Activated T-helper 1 cell treated with Interleukin-2 at 50 U/mL for 16 hours (primary cell): ENCODE results near the gene COL20A1.

Experiments used
- DNase-seq: peaks from one replicate; pipeline ENCODE4 v3.0.0-alpha.2; 2020; ENCODE audit warnings: low read depth

COL20A1 gene

GRCh38 chr20:63261060-63261794 is 31.8 kb upstream of the COL20A1 start:
- DNase-seq, result no peak

DNA sequence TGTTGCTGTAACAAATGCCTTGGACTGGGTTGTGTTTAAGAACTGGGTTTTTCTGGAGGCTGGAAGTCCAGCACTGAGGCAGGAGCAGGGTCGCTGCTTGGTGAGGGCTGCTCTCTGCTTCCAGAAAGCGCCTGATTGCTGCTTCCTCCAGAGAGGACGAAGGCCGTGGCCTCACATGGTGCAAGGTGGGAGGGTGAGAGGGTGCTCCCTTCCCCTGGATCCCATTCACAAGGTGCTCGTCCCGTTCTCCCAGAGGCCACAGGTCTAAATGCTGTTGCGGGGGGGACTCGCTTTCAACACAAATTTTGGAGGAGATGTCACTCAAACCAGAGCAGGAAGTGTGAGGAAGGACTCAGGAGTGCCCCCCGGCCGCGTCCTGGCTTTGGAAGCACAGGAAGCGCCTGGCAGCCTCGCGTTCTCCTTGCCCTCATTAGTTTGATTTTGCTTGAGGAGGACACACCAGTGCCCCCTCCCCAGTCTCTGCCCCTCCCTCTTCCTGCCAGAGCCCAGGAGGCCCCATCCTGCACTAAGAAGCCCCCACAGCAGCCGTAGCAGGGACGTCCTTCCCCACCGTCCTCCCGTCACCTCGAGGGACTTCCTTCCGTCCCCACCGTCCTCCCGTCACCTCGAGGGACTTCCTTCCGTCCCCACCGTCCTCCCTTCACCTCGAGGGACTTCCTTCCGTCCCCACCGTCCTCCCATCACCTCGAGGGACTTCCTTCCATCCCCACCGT is 31.0 kb upstream of the COL20A1 start:
- DNase-seq, result no peak

DNA sequence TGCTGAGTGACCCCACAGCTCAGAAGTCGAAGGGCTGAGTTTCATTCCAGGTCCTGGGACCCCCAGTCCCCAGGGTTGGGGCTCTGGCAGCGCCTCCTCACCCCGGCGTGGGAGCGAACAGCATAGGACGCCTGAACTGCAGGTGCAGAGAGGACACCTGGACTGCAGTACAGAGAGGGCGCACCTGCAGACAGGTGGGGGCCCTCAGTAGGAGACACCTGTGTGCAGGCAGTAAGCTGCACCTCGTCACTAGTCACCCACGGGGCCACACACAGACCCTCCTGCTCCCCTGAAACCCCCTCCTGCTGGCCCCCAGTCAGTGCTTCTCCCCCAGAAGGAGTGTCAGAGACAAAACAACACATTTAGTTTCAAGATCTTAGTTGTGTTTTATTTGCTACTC is 30.1 kb upstream of the COL20A1 start:
- no peak for DNase-seq

DNA sequence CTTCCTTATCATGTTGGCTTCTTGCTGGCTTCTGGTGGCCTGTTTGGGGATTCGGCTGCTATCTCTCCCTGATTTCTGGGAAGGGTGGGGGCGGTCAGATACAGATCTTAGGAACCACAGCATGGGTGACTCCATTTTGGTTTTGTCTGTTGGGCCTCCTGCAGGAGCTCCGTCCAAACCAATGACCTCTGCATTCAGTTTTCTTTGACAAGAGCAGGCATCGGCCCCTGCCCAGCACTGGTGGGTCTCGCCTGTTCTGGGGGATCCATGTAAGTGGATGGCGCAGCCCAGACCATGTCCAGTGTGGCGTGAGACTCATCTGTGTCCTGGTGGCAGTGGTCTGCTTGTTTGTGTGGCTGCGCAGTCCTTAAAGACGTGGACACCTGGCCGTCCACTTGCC is 29.0 kb upstream of the COL20A1 start:
- DNase-seq, result no peak

DNA sequence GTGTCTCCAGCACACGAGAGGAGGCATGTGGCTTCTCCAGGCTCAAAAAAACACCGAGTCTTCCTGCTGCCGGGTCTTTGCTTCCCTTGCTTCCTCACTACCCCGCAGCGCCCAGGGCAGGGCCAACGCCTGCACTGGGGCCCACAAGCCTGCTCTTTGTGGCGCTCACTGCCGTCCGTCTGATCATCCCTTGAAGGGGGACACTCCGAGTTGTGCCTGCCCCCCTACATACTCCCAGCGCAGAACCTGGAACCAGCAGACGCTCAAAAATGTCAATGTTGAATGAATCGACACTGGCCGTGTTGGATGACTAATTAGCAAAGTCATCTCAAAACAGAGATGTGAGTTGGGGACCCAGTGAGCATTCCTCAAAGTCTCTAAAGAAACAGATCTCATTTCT is 28.5 kb upstream of the COL20A1 start:
- no peak for DNase-seq

- DNase-seq, result no peak
Observed at GRCh38 chr20:63265891-63266515, 27.0 kb upstream of the COL20A1 start.

DNA sequence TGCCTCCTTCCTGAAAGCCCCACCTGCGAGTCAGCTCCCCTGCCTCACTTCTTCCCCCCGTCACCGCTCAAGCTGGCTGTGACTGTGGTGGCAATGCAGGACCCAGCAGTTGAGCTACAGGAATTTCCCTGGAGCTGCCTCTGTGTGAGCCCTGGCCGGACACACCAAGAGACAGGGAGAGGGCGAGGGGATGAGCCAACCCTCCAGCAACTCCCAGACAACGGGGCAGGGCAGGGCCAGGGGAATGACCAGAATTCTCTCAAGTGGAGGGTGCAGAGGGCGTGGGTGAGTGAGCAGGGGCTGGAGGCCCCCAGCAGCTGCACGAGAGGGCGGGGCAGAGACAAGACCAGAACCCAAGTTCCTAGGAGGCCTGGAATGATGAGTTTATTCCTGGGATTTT is 25.3 kb upstream of the COL20A1 start:
- DNase-seq, result no peak

GRCh38 chr20:63268256-63268655 is 24.7 kb upstream of the COL20A1 start:
- DNase-seq, result no peak

DNA sequence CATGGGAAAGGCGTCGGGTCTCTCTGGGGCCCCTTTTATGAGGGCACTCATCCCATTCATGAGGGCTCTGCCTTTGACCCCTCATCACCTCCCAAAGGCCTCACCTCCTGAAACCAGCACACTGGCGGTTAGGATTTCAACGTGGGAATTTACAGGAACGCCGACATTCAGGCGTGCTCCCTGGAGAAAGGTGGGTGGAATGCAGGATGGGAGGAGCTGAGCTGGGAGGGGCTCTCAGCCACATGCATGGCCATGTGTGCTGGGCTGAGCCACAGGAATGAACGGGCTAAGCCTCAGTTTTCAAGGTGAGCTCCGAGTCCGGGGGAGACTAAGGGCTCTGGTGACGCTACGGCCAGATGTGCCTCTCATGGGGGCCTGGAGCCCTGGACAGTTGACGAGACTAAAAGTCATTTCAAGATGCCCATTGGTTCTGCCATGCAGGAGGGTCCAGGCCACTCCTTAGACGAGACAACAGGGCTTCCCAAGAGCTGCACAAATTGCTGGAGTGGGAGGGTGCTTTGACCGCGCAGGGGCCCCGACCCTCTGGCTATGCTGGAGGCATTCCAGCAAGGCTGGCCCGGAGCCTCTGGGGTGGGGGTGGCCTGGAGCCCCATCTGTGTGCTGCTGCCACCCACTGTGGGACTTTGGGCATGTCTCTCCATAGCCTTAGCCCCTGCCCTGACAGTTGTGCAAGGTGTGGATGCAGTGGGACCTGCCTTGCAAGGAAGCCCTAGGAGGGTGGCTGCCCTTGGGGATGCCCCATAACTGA is 24.1 kb upstream of the COL20A1 start:
- DNase-seq, result no peak

DNA sequence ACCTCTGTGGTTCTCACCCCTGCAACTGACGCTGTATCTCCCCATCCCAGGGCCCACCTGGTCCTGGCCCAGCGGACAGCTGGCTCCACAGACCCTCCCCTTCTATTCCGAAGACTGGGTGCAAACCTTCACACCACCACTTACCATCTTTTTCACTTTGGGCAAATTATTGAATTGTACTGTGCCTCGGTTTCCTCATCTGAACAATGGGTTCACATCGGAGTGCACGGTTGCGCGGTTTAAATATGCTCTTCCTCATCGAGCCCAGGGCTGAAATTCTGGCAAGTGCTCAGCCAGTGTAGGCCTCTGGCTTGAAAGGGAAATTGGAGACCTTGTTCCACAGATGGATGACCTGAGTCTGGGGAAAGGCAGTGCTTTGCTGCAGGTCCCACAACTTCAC is 23.3 kb upstream of the COL20A1 start:
- no peak for DNase-seq

- no peak for DNase-seq
Observed at GRCh38 chr20:63270606-63271325, 22.2 kb upstream of the COL20A1 start.

DNA sequence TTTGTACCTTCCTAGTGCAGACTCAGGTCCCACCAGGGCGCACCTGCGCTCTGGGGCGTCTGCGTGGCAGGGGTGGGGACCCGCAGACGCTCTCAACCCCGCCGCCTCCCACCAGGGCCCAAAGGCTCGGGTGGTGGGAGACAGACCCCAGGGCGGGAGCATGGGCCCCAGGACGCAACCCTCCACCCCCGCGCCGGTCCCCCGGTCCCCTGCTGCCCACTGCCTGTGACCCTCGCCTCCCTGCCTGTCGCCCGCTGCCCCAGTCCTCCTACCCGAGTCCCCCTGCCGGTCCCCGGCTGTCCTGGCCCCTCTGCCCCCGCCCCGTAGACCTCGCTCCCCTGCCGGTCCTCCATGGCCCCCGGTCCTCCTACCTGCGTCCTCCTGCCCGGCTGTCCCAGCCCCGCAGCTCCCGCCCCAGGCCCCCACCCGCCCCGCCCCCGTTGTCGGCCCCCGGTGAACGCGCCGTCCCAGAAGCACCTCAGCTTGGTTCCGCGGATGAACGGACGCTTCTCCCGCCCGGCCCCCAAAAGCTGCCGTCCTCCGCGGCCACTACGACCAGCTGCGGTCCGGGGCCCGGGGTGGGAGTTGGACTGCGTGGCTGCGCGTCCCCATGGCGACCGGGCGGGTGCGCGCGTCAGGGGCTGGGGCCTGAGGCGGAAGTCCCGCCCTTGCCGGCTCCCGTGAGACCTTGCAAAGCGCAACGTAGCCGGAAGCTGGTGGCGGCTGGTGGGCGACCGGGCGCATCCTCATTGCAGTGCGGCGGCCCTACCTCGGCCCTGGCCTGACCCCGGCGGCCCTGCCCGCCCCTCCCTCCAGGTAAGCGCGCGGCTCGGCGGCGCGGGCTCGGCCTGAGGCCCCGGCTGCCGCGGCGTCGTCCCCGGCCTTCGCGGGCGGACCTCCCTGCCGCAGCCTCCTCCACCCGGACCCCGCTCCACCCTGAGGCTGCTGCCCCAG is 20.6 kb upstream of the COL20A1 start, which contains the start of gene ARFGAP1:
Gene ARFGAP1 (plus strand): TSS at position 709 of the 954 bp plus-strand sequence. CDS start 2,768 bp downstream, outside the sequence.
- peak; percentile 80 for DNase-seq

GRCh38 chr20:63273059-63273579 is 19.9 kb upstream of the COL20A1 start:
- DNase-seq, result no peak

DNA sequence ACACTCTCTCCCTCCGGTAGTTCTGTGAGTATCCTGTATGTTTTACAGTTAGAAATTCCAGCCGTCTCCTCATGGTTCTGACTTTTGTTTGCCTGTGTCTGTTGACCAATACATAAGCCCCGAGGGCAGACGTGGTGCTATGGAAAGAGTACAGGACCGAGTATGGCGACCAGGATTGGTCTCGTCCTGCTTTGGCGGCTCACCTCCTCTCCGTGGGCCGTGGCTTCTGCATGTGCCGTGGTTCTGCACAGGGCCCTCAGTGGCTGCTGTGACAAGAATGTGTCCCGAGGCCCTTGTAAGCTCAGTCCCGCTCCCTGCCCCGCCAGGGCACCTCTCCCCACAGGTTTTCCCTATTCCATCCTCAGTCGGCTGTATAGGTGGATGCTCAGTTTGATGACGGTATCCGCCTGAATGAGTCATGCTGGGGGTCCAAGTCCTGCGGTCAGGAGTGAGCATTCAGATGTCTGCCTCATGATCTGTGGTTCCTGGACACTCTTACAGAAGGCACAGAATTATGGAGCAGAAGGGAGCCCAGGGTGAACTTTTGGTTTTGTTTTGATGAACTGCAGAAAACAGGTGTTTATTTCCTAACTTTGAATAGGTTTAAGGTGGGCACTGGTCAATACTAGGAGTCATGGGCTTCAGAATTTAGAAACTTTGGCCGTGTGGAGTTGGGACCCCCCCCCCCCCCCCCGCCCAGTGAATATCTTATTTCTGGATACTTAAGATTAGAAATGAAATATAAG is 19.2 kb upstream of the COL20A1 start:
- DNase-seq, result no peak

GRCh38 chr20:63274381-63275228 is 18.4 kb upstream of the COL20A1 start:
- DNase-seq, result no peak

GRCh38 chr20:63275825-63276224 is 17.2 kb upstream of the COL20A1 start:
- DNase-seq, result no peak

DNA sequence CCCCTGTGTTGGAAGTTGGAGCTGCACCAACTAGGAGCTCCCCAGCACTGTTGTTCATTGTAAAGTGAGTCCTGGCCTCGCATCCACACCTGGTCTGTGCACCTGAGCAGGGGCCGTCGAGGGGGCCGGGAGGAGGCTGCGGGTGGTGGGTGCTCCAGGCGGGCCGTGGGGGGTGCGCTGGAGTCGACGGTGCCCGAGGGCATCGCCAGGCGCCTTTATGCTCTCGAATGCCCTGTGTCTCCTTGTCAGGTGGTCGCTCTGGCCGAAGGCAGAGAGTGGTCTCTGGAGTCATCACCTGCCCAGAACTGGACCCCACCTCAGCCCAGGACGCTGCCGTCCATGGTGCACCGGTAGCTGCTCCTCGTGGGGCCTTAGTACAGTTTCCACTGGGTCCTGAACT is 16.0 kb upstream of the COL20A1 start:
- DNase-seq, result no peak

- DNase-seq, result no peak
Observed at GRCh38 chr20:63277466-63278272, 15.3 kb upstream of the COL20A1 start.
